Stomach (tissue), 9 donors: ENCODE data around the gene MED8. TPM values are rescaled to one million over a fixed set of nuclear protein-coding genes. Genes with fewer than 3 reads are reported as not detected.

Source experiments
- DNase-seq, 2 donors: peaks; one replicate each; pipeline versions ENCODE4 v3.0.0 to v3.0.0-alpha.2; 2013 to 2019
- H3K27ac ChIP-seq, 5 donors: fragments of 200-600 bp in 4 of 5; sonication (generic) in 4 of 5; one replicate each; pipeline ENCODE4 v1.5.1; 2013 to 2019; ENCODE audit warnings: mild to moderate bottlenecking in 1 of 5, moderate library complexity in 1 of 5
- H3K27me3 ChIP-seq, 3 donors: fragments of 200-600 bp; sonication (generic); one replicate each; pipeline ENCODE4 v1.5.1; 2017 to 2019; ENCODE audit warnings: mixed run types in 1 of 3
- H3K36me3 ChIP-seq, 4 donors: fragments of 200-600 bp; sonication (generic); 1 replicate in 3 of 4; 2 replicates in 1 of 4; pipeline ENCODE4 v1.5.1; 2016 to 2019
- H3K4me1 ChIP-seq, 4 donors: fragments of 200-600 bp; sonication (generic); one replicate each; pipeline ENCODE4 v1.5.1; 2016 to 2019
- H3K4me3 ChIP-seq, 4 donors: fragments of 200-600 bp; sonication (generic) in 3 of 4; one replicate each; pipeline ENCODE4 v1.5.1; 2016 to 2019; ENCODE audit warnings: mild to moderate bottlenecking in 1 of 4
- H3K9me3 ChIP-seq, 4 donors: fragments of 200-600 bp; sonication (generic); one replicate each; pipeline ENCODE4 v1.5.1; 2016 to 2019
- EP300 ChIP-seq: sonication (generic); formaldehyde crosslinking; IDR thresholded peaks from one replicate; pipeline ENCODE4 v1.6.1; 2017; ENCODE audit warnings: antibody characterized with exemption
- POLR2A ChIP-seq, 4 donors: fragments of 450-650 bp; IDR thresholded peaks; one replicate each; pipeline ENCODE4 v1.6.1; 2016; ENCODE audit warnings: antibody characterized with exemption in 4 of 4, control low read depth in 2 of 4, mild to moderate bottlenecking in 1 of 4, moderate library complexity in 1 of 4
- POLR2AphosphoS5 ChIP-seq, 3 donors: sonication (generic); formaldehyde crosslinking; IDR thresholded peaks; one replicate each; pipeline ENCODE4 v1.6.1; 2016; ENCODE audit warnings: antibody characterized with exemption in 3 of 3
- WGBS, 5 donors: extraction: QIAGEN DNeasy Blood & Tissue Kit in 3 of 5; methylation state at CpG; one replicate each; pipeline versions ENCODE4 v1.1.5 to v1.1.7; 2013 to 2018; 5-methylcytosine and 5-hydroxymethylcytosine counted together
- intact Hi-C: fragments of 100-400 bp; cut with DNase I; formaldehyde crosslinking; loops from one replicate; pipeline ENCODE4 v1.15.1; 2023; ENCODE audit warnings: low total_unique reads
- polyA plus RNA-seq, 3 donors: library from polyadenylated mRNA; stranded (reverse); fragments of 200-250 nt; gene quantifications; one replicate each; pipeline ENCODE4 v1.2.3, GENCODE V29; 2013
- total RNA-seq, 5 donors: library from RNA; depleted of rRNA; stranded (reverse); fragments of >200 nt; gene quantifications; one replicate each; pipeline versions ENCODE4 v1.1.0 to v1.2.3, GENCODE V29; 2014 to 2016
- TF ChIP-seq, protein P1 (sequence below), 7 experiments: fragments of 450-650 bp in 4 of 7; fragments of 200-600 bp in 3 of 7; sonication (generic) in 3 of 7; IDR thresholded peaks; one replicate each; pipeline ENCODE4 v1.5.1; 2016 to 2019; ENCODE audit warnings: antibody characterized with exemption in 7 of 7, control low read depth in 2 of 7, mild to moderate bottlenecking in 1 of 7
- donor health status: healthy with polysubstance abuse.
- donor health status: Bipolar disorder and iron deficiency.
- donor health status: healthy.

Gene MED8
- total and polyA plus RNA-seq, 8 donors, result 5.8 to 52.2 (median 30.1) TPM

DNA sequence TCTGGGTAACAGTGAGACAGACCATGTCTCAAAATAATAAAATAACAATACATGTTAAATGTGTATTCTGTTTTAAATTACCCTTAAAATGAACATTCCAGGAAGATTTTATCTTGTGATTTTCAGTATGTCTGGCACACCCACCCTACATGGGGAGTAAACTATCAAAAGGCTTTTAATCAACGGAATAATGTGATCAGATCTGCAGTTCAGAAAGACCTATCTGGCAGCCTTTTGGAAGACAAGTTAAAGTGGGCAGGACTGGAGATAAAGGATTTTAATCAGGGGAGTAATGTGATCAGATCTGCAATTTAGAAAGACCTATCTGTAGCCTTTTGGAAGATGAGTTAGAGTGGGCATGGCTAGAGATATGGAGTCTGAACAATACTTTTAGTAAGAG, 10.1 kb downstream of the MED8 start:
- intact Hi-C loops, result no loop called here
- no peak for DNase-seq

GRCh38 chr1:43377831-43378230, 11.8 kb downstream of the MED8 start:
- intact Hi-C loops, result no loop called here
- H3K4me1 ChIP-seq, result peaks cover 0 to 23% (median 13%) of the 10 kb centered on the region in 4 donors
- H3K9me3 ChIP-seq, result no peaks in the 10 kb centered on the region
- peaks cover 0 to 36% (median 31%) of the 10 kb centered on the region in 4 donors for H3K36me3 ChIP-seq
- 83 to 97% (median 95%) methylated on average over 1 of the region's 1 CpG for WGBS, 5 donors
- no peak overlapping the region for H3K4me3 ChIP-seq
- TF ChIP-seq POLR2AphosphoS5 (IDR thresholded peaks at IDR 0.05) (no peak), POLR2A (IDR thresholded peaks at IDR 0.05) (no peak), EP300 (no peak)
- TF ChIP-seq, protein P1, sequence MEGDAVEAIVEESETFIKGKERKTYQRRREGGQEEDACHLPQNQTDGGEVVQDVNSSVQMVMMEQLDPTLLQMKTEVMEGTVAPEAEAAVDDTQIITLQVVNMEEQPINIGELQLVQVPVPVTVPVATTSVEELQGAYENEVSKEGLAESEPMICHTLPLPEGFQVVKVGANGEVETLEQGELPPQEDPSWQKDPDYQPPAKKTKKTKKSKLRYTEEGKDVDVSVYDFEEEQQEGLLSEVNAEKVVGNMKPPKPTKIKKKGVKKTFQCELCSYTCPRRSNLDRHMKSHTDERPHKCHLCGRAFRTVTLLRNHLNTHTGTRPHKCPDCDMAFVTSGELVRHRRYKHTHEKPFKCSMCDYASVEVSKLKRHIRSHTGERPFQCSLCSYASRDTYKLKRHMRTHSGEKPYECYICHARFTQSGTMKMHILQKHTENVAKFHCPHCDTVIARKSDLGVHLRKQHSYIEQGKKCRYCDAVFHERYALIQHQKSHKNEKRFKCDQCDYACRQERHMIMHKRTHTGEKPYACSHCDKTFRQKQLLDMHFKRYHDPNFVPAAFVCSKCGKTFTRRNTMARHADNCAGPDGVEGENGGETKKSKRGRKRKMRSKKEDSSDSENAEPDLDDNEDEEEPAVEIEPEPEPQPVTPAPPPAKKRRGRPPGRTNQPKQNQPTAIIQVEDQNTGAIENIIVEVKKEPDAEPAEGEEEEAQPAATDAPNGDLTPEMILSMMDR (IDR thresholded peaks at IDR 0.05), result no peak
- H3K27me3 ChIP-seq, result no peaks in the 10 kb centered on the region
- no peak overlapping the region for H3K27ac ChIP-seq
- no peak for DNase-seq

More for the DNA sequence above, 10.1 kb downstream of the MED8 start:
- peaks cover 15 to 50% (median 46%) of the 10 kb centered on the region in 4 donors for H3K36me3 ChIP-seq
- TF ChIP-seq, protein P1 (IDR thresholded peaks at IDR 0.05), result no peak
- TF ChIP-seq POLR2AphosphoS5 (IDR thresholded peaks at IDR 0.05) (no peak), POLR2A (IDR thresholded peaks at IDR 0.05) (no peak), EP300 (no peak)
- H3K27me3 ChIP-seq, result no peaks in the 10 kb centered on the region
- 88 to 93% (median 89%) methylated on average over 1 of the region's 1 CpG for WGBS, 5 donors
- no peak overlapping the region for H3K27ac ChIP-seq
- no peaks in the 10 kb centered on the region for H3K9me3 ChIP-seq
- H3K4me1 ChIP-seq, result peaks cover 0 to 17% (median 11%) of the 10 kb centered on the region in 4 donors
- no peak overlapping the region for H3K4me3 ChIP-seq

- WGBS, 5 donors, result 86 to 96% (median 88%) methylated on average over 7 of the region's 7 CpGs
- intact Hi-C loops, result no loop called here
Measured at GRCh38 chr1:43376723-43377235, 12.8 kb downstream of the MED8 start.

DNA sequence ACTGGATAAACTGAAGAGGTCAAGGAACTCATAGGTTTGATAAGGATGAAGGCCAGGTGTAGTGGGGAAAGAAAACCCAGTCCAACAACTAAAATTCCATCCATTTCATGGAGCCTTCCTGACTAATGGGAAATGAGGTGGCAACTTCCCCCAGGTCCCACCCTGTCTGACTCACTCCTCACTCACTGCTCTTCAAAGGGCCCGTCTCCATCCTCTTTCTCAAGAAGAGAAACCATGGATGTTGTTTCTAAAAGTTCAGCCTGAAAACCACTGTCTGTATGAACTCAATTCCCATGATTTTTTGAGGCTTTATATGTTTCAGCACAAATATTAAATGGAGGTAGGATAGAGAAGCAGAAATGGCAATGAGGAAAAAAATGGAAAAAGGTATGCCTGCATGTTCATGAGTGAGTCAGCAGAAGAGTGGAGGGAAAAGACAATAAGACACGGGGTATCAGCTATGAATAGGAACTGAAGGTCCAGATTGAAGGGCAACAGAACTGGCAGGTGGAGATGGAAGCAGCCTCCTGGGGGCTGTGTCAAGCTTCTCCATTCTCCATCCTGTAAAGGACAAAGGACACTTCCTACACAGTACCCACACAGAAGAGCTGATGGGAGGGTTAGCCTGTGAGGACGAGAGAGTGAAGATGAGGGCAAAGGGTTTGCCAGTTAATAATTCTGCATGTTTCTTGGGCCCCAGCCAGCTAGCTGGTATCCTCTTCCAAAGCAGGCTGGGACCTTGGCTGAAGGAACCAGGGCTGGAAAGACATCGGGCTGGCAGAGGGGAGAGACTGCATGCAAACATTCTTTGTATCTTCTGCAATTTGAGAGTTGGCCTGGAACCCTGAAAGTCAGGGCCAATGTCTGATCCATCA, 16.3 kb downstream of the MED8 start:
- Histone ChIP-seq H3K27me3 (no peaks in the 10 kb centered on the region), H3K36me3 (peaks cover 0 to 28% (median 4%) of the 10 kb centered on the region in 4 donors), H3K4me3 (no peak overlapping the region), H3K27ac (peak overlapping the region in 4 of 5 donors; percentile 7 to 64 (median 56)), H3K4me1 (peaks cover 7 to 36% (median 19%) of the 10 kb centered on the region in 4 donors), H3K9me3 (no peaks in the 10 kb centered on the region)
- intact Hi-C loops, result no loop called here
- TF ChIP-seq POLR2AphosphoS5 (IDR thresholded peaks at IDR 0.05), result peak in 1 of 3 donors; percentile 45
- TF ChIP-seq, protein P1 (IDR thresholded peaks at IDR 0.05), result no peak
- 58 to 69% (median 60%) methylated on average over 4 of the region's 4 CpGs for WGBS, 5 donors
- DNase-seq, result no peak

More at GRCh38 chr1:43376723-43377235, 12.8 kb downstream of the MED8 start:
- Histone ChIP-seq H3K4me3 (no peak overlapping the region), H3K27me3 (no peaks in the 10 kb centered on the region), H3K36me3 (peaks cover 0 to 37% (median 20%) of the 10 kb centered on the region in 4 donors), H3K9me3 (no peaks in the 10 kb centered on the region), H3K27ac (no peak overlapping the region), H3K4me1 (peaks cover 0 to 18% (median 5%) of the 10 kb centered on the region in 4 donors)
- TF ChIP-seq EP300, result no peak
- TF ChIP-seq POLR2A (IDR thresholded peaks at IDR 0.05), result no peak
- TF ChIP-seq, protein P1 (IDR thresholded peaks at IDR 0.05), result no peak
- TF ChIP-seq POLR2AphosphoS5 (IDR thresholded peaks at IDR 0.05), result no peak
- no peak for DNase-seq
